ENCODE measurements around the gene ZSCAN22.
A peak's percentile ranks its signal among the peaks of the same experiment; 100 is the strongest.

Gene ZSCAN22

GRCh38 chr19:58355908-58356765, 29.3 kb downstream of the ZSCAN22 start:
- no peak overlapping the region for H3K27ac ChIP-seq
- H4K20me1 ChIP-seq (ENCODE audit: insufficient read depth): no peaks in the 10 kb centered on the region
- no peaks in the 10 kb centered on the region; the same call in 1 of the 2 replicates for H3K27me3 ChIP-seq (ENCODE audit: insufficient read depth, low read depth)
- peaks cover 3% of the 10 kb centered on the region for H3K4me1 ChIP-seq (ENCODE audit: low read depth, poor library complexity, severe bottlenecking)
- H2AFZ ChIP-seq (ENCODE audit: low read depth): no peak overlapping the region
- no peak overlapping the region for H3K4me3 ChIP-seq (IDR thresholded peaks at IDR 0.05; ENCODE audit: insufficient read depth, low read depth, low read length)
- H3K79me2 ChIP-seq (ENCODE audit: insufficient read depth, low read depth): no peaks in the 10 kb centered on the region
- no peak overlapping the region for H3K9ac ChIP-seq
- no peak for TF ChIP-seq CTCF (conservative IDR thresholded peaks at IDR 0.05; ENCODE audit: low read depth, low read length)
- no peak overlapping the region for H3K4me2 ChIP-seq
- H3K36me3 ChIP-seq (ENCODE audit: insufficient read depth): no peaks in the 10 kb centered on the region

GRCh38 chr19:58356766-58357480, 30.1 kb downstream of the ZSCAN22 start:
- H4K20me1 ChIP-seq (ENCODE audit: insufficient read depth): no peaks in the 10 kb centered on the region
- no peak overlapping the region for H3K4me3 ChIP-seq (IDR thresholded peaks at IDR 0.05; ENCODE audit: insufficient read depth, low read depth, low read length)
- H3K4me1 ChIP-seq (ENCODE audit: low read depth, poor library complexity, severe bottlenecking): peaks cover 3% of the 10 kb centered on the region
- H3K27me3 ChIP-seq (ENCODE audit: insufficient read depth, low read depth): no peaks in the 10 kb centered on the region; the same call in 1 of the 2 replicates
- TF ChIP-seq CTCF (conservative IDR thresholded peaks at IDR 0.05; ENCODE audit: low read depth, low read length): no peak
- no peaks in the 10 kb centered on the region for H3K79me2 ChIP-seq (ENCODE audit: insufficient read depth, low read depth)
- no peak overlapping the region for H3K27ac ChIP-seq
- no peaks in the 10 kb centered on the region for H3K36me3 ChIP-seq (ENCODE audit: insufficient read depth)
- H3K9ac ChIP-seq: no peak overlapping the region
- H2AFZ ChIP-seq (ENCODE audit: low read depth): no peak overlapping the region
- no peak overlapping the region for H3K4me2 ChIP-seq

GRCh38 chr19:58357481-58358145, 30.8 kb downstream of the ZSCAN22 start:
- Histone ChIP-seq H3K27me3 (ENCODE audit: insufficient read depth, low read depth) (no peaks in the 10 kb centered on the region; the same call in 1 of the 2 replicates), H2AFZ (ENCODE audit: low read depth) (no peak overlapping the region), H3K4me1 (ENCODE audit: low read depth, poor library complexity, severe bottlenecking) (peaks cover 3% of the 10 kb centered on the region), H3K4me2 (no peak overlapping the region), H3K9ac (no peak overlapping the region), H3K27ac (no peak overlapping the region), H3K4me3 (IDR thresholded peaks at IDR 0.05; ENCODE audit: insufficient read depth, low read depth, low read length) (no peak overlapping the region), H4K20me1 (ENCODE audit: insufficient read depth) (no peaks in the 10 kb centered on the region), H3K36me3 (ENCODE audit: insufficient read depth) (no peaks in the 10 kb centered on the region), H3K79me2 (ENCODE audit: insufficient read depth, low read depth) (no peaks in the 10 kb centered on the region)
- no peak for TF ChIP-seq CTCF (conservative IDR thresholded peaks at IDR 0.05; ENCODE audit: low read depth, low read length)

- H3K4me1 ChIP-seq (ENCODE audit: low read depth, poor library complexity, severe bottlenecking): no peaks in the 10 kb centered on the region
- H3K4me3 ChIP-seq (IDR thresholded peaks at IDR 0.05; ENCODE audit: insufficient read depth, low read depth, low read length): no peak overlapping the region
- H3K36me3 ChIP-seq (ENCODE audit: insufficient read depth): no peaks in the 10 kb centered on the region
- peak overlapping the region; percentile 48 for H3K4me2 ChIP-seq
- H3K27ac ChIP-seq: peak overlapping the region; percentile 63
- peak overlapping the region; percentile 85 for H2AFZ ChIP-seq (ENCODE audit: low read depth)
- no peaks in the 10 kb centered on the region for H4K20me1 ChIP-seq (ENCODE audit: insufficient read depth)
- TF ChIP-seq CTCF (conservative IDR thresholded peaks at IDR 0.05; ENCODE audit: low read depth, low read length): no peak
- H3K9ac ChIP-seq: peak overlapping the region; percentile 54; the same call in 1 of the 2 replicates
- no peaks in the 10 kb centered on the region for H3K27me3 ChIP-seq (ENCODE audit: insufficient read depth, low read depth)
- no peaks in the 10 kb centered on the region for H3K79me2 ChIP-seq (ENCODE audit: insufficient read depth, low read depth)
Observed at GRCh38 chr19:58361900-58362271, 35.1 kb downstream of the ZSCAN22 start.

Measured in KMS-11 (cell line).